Central memory CD4-positive, alpha-beta T cell (primary cell): ENCODE results near the gene SSBP2.

Experiments
- DNase-seq: peaks from one replicate; pipeline ENCODE4 v3.0.0; 2022

SSBP2 gene

DNA sequence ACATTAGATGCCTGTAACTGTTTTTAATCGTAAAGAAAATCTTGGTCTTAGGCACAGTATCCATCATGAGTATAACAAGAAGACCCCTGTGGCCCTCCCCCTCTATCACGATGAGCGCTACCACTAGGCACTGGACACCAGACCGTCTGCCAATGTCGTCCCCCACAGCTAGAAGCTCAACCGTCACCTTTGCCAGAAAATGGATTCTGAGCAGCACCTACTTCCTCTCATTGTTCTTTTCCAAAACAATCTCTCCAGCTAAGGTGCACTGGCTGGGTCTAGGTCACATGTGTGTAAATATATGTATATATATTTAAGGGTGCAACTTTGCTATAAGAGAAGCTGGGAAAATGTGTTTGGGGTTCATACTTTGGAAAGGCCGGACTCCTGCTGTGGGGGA, 15.7 kb upstream of the SSBP2 start:
- DNase-seq: no peak

DNA sequence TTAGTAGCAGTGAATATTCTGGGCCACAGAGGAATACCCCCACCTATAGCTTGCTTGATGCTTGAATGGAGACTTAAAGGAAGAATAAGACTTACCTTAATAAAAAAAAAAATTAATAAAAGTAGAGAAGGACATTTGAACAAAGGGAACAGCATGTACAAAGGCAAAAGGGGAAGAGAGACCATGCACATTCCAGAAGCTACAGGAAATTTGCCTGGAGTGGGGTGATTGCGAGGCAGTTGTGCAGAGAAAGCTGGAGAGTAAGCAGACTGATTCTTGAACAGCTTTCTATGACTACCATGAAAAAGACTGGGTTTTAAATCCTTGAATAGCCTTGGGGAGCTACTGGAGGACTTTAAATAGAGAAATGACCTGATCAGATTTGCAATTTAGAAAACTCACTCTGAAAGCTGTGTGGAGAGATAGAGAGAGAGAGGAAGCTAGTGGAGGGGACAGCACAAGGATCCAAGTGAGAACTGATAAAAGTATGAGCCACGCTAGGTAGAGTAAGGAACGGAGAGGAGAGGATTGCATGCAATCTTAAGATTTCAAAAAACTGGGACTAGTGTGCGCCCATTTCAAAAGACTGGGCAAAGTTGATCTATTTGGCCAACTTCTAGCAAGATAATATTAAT, 12.5 kb upstream of the SSBP2 start:
- no peak for DNase-seq

DNA sequence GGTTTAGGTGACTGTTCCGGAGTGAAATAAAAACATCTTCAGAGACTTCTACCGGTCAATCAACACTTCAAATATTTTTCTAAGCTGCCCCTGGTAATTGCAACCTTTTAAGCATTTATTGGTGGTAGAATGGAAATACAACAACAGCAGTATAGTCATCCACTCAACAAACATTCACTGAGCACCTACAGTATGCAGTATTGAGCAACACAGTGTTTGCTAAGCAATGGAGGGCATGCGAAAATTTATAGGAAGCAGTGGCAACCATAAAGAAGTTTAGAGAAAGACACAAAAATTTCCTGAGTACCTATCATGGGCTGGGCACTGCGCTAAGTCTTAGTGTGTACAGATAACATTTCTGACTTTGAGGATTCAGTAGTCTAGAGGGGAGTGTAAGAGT, 12.0 kb upstream of the SSBP2 start:
- DNase-seq: no peak

DNA sequence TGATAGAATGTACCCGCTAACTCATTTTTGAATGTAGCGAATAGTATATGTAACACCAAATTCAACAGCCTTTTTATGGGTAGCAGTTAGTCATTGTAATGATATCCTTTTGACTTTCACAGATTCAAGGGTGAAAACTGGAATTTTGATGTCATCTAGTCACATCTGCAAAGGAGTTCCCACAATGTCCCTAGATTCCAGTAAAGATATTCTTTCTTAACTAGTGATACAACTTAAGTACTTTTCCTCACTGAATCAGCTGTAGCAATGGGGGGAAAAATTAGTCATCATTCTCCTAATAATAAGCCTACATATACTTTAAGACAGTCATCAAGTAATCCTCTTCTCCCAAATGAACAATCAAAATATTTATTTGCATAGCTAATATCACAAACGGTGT, 11.5 kb upstream of the SSBP2 start:
- DNase-seq: no peak

DNA sequence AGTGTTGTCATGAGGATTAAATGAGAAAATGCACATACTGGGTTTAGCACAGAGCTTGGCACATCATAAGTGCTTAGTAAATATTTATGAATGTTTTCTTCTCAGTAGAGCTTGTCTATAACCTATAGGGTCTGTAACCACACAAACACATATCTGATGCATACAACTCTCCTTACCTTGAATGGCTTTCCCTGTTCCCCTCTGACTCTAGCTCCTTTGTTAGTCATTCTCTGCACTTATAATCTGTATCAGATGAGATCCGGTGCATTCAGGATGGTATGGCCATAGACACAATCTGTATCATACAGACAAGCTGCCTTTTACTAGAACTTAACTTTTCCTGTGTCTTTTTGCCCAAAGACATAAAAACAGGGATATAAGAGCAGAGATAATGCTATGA, 11.1 kb upstream of the SSBP2 start:
- no peak for DNase-seq

DNA sequence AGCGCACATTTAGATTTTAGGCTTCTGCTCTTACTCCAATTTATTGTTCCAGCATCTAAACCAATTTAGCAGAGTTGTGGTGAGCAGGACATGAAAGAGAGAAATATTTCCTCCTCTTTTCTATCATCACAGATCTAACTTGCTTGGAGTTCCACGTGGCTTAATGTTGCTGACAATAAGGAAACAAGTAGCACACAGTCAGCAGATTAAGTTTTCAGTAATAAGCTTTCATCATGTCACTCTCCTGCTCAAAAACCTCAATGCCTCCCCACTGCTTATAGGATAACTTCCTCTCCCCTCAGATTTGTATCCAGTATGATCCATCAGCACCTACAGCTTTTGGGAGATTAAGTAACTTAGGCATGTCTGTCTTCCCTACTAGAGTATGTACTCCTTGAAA, 10.4 kb upstream of the SSBP2 start:
- no peak for DNase-seq

DNA sequence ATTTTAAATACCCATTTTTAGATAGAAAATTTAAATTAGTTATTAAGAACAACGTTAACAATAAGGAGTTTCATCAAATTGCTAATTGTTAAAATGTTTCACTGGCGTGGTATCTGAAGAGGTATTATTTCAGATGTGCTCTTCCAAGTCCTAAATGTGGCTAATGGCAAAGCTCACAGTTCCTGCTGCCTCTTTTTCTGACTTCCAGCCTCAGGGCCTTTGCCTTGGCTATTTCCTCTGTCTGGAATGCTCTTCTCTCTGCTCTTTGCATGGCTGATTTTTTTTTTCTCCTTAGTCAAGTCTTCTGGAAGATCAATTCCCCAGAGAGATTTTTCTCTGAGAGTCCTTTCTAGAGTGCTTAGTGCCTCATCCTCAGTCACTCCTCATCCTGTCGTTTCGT, 9.6 kb upstream of the SSBP2 start:
- no peak for DNase-seq

DNA sequence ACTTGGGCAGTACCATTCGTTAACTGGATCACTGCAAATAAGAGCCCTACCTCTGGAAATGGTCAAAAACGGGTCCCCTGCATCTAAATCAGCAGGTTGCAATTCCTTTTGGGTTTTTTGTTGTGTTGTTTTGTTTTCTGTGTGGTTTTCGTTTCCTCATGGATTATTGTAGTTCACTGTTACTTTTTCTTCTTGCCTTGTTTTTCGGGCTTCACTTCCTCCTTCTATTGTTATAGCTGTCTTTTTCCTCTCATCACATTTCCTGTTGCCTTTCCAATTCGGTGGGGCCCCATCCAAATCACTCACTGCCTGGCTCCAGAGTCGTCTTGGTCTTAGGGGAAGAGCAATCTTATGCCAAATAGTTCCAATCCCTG, 8.7 kb upstream of the SSBP2 start:
- no peak for DNase-seq

DNA sequence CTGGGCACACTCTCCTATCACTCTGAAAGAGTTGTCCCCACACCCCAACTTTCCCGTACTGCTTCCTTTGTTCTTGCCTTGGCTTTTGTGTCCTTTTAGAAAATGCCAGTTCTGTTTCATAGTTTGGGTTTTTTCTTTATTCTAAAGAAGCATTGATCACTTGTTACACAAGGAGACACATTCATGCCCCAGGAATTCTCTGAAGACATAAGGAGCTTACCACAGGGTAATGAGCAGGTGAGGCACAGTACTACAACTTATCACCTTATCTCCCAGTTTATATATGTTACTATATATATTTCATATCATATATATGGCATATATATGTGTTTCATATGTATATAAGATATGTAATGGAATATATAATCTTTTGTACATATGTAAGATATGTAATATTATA, 6.5 kb upstream of the SSBP2 start:
- no peak for DNase-seq

DNA sequence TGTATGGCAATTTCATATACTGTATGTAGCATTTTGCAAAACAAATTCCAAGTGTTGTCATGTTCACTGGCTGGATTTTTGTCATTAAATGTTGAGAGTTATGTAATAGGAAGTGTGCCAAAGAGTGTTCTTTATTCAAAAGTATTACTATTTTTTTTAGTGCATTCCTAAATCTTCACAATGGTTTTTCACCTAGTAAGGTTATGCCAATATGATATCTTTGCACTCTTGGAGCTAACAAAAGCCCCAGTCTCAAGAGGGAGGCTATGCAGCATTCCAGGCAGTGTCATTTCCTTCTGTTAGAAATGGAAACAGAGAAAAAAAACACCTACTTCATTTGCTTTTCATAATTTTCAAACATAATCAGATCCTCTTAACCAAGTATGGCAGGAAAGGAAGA, 5.1 kb upstream of the SSBP2 start:
- DNase-seq: no peak

DNA sequence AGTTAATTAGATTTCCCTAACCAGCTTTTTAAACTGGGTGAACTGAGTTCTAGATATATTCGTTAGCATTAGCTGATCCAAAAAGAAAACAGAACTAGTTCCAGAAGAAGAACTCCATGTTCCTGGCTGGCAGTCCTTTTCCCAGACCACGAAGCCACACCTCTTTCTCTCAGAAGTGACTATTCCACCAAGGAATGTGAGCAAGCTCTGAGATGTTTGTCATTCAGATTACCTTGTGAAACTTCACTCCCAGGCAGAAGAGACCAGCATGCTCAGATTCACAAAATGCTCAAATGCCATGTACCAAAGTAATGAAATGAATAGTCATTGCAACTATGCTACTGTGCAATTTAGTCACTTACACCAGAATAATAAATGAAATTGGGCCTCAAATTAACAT, 4.4 kb upstream of the SSBP2 start:
- DNase-seq: no peak

DNA sequence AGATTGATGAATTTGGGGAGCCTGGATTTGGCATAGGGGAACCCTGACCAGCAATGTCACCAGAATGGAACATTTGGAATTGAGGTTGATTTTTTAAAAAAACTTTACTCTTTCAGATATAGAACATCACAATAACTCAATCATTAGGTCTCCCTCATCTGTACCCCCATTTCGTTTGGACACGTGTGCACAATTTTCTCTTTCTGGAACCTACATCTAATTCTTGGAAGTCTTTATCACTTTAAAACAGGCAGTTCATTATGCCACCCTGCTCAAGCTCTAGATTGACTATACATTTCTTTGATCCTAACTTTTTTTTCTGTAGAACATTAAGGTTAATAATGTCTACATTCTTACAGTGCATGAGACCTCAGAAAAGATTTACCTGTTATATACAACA, 3.7 kb upstream of the SSBP2 start:
- no peak for DNase-seq

DNA sequence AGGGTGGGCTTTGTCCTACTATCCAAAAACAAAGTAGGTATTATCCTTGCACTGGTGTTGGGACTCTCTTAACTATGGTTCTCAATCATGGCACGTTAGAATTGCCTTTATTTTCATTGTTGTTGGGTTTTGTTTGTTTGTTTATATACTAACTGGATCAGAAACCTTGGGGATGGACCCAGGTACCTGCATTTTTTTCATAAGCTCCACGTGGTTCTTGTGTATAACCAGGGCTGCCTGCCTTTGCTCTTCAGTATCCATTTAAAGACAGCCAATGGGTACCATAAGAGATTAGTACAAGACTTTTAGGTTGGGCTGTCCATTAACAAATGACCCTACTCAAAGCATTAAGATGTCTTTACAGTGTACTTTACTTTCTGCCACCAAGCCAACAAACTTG, 2.5 kb upstream of the SSBP2 start:
- no peak for DNase-seq

DNA sequence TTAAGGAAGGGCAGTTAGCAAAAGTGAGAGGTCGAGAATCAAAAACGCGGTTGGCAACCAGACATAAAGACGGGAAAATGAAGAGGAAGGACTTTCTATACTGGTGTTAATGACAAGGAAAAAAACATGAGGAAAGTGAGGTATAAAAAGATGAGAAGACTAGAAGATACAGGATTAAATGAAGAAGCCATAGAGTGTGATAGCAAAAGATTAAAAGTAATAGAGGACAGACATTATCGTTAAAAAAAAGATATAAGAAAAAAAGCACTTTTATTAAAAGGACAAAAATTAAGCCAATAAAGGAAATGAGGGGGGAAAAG, 1.7 kb upstream of the SSBP2 start:
- no peak for DNase-seq

DNA sequence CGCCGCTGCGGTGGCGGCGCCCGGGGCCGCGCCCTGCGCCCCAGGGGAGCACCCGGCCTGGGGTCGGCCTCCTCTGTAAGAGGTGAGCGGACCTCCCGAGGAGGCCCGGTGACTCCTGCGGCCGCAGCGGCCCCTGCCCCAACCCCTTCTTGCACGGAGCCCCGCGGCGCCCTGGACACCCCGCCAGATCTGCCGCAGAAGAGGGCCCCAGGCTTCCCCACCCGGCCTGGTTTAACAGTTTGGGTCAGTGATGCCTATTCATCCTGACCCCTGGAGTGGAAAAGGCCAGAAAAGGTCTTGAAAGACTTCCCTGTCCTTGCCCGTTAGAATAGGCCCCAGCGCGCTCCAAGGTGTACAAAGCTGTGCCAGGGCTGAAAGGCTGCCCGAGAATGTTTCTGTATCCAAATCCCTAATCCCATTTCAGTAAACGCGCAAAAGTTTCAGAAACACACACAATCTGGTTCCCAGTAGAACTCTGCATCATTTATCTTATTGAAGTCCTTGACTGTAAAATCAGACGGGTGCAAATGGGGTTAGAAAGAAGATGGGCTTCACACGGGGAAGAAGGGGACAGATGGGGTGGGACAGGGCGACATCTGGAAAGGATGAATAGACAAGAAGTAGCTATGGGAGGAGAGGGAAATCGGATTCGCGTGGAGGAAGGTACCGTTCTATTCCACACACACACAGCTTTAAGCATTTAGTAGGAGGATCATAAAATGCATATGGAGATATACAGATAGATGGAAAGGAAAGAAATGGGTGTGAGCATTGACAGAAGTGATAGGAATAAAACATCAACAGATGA, 1.1 kb upstream of the SSBP2 start:
- no peak for DNase-seq

DNA sequence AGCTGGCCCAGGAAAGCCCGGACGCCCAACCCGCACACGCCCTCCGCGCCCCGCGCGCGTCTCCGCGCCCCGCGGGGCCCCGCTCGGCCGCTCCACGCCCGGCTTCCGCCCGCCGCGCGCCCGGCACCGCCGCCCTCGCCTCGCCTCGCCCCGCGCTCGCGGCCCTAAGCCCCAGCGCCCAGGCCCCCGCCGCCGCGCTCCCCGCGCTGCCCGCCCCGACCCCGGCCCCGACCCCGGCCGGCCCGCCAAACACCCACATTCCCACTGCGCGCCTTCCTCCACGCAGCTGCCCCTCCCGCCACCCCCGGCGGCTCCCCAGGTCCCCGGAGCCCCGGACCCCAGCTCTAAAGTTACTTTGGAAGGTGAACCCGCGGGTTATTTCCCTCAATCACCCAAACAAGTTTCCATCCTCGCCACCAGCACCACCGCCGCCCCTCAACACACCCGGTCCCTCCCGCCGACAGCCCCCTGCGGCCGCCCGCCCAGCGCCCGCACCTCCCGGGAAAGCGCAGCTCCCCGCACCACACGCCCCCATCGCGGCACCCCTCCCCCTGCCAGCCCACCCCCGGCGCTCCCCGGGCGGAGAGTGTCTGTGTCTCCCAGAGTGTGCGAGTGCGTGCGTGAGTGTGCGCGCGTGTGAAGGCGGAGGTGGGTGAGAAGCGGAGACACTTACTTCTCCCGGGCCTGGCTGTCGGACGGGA, 439 bp downstream of the SSBP2 start:
- peak; percentile 25 for DNase-seq

DNA sequence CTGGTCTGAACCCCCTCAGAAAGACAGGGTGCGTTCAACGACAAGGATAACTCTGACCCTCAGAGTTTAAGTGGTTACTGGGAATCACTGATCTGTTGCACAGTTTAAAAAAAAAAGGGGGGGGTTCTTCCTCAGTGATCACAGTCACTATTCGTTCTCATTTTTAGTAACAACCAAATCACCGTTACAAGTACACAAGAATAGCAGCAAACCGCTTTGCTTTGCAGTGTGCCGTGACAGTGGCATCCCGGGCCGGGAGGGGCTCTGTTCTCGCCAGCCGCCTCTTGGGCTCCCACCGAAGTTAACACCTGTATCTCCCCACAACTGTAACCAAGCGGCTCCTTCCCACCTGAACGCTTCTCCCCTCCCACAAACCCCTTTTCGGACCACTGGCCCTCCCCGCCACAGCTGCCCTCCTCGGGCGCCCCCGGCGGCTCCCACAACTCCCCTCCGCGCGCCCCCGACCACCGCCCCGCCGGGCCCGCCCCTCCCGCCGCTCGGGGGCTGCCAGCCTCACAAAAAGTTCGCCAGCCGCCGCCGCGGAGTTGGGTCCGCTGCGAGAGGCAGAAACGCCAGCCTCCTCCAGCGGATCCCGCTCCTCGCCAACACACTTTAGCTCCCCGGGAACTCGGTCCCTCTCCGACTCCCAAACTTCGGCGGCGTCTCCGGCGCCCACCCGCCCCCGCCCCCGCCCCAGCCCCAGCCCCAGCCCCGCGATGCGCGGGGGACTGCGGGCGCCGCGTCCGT, 1.2 kb downstream of the SSBP2 start:
- peak; percentile 33 for DNase-seq

DNA sequence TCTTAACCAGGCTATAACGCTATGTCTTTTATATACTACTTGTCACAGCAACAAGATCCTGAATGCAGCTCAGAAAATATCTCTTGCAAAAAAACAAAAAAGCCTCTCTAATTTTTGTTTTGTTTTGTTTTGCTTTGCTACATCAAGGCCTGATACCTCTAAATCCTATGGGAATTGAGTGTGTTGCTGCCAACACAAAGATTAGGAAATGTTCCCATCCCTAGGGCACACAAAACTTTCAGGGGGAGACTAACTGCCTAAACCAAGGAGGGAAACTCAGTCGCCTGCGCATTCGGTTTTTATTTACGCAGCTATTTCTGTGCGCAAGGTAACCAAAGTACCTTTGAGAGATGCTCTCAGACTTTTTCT, 1.7 kb downstream of the SSBP2 start:
- peak; percentile 6 for DNase-seq

DNA sequence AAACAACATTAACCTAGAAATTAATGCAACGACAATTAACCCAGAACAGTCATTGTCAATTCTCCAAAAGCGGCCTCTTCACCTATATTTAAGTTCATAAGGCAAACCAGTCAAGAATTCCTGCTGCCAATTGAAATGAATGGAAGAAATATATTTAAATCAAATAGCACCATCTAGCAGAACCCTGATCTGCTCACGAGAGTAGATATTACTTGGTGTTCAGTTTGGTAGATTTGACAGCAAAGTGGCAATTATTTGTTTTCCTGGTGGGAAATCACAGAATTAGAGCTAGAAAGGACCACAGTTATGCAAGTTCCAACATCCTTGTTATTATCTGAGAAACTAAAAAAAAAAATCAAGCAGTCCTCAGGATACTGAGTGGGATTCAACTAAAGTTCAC, 2.3 kb downstream of the SSBP2 start:
- DNase-seq: no peak

DNA sequence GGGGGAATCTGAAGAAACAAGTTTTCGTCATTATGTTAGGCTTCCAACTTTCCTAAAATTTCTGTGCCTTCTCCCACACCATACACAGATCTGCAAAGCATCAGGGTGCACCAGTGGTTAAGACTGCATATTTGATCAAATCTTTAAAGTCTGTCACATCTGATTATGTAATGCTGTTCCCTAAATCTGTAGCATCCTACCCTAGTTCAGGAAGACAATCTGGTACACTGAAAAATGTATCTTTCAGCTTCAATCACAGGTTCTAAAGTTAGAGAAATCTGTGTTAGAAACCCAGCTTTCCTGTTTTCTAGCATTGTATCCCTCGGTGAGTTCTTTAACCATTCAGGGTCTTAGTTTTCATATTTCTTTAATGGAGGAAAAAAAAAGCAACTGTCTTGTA, 3.9 kb downstream of the SSBP2 start:
- no peak for DNase-seq

DNA sequence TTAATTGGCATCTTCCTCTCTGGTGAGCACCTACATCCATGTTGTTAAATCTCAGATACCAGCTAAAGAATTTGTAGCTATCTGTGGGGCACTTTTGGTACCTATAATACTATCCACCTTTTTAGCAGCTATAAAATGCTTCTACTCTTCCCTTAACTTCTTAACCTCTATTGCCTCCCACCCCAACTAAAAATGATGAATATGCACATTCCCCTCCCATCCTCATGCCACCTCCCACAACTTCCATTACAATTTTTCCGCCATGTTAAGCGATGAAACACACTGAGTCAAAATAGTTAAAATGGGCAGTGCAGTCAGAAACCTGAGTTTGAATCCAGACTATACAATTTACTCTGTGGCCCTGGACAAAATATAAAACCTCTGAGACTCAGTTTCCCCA, 10.1 kb downstream of the SSBP2 start:
- no peak for DNase-seq

DNA sequence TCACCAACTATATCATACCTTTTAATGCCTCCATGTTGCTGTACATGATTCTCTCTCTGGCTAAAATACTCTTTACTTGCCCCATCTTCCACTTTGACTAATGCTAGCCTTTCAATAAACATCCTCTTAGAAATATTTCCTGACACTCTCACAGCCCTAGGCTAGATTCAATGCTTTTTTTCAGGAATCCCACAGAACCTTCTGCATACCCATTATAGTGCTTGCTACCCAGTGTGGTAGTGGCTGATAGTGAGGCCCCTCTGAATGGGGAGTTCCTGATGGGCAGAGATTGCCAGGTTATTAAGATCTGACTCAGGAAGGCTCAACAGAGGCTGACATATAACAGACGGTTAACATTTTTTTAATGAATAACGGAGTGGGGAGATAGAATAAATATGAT, 11.6 kb downstream of the SSBP2 start:
- no peak for DNase-seq

DNA sequence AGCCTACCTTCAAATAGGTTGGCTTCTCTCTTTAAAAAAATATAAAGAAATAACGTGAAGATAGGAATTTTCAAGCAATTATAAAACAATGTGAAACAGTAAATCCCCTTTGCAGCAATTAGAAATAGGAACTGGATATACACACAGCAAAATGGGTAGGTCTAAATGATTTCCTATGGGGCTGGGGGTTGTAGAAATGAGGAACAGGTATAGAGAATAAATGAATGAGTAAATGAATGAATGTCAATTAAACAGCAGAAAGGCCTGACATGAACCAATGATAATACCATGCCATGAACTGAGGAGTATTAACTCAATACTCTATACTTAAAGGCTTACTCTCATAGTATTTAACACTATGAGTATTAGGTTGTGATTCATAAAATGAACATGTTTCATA, 21.6 kb downstream of the SSBP2 start:
- DNase-seq: no peak

DNA sequence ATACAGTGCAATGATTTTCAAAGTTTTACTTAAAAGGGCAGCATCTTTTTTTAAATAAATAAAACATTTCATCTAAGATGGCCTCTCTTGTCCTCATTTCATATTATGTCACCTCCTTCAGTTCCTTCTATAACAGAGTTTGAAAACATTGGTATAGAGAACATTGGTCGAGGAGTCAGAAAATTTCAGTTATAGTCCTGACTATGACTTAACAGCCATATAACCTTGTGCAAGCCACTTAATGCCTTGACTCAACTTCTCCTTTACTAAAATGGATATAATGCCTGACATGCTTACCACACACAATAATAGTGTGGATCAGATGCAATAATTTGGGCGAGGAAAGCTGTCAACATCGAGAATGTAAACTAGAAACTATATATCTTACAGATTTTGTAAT, 22.6 kb downstream of the SSBP2 start:
- no peak for DNase-seq
